ENCODE measurements around the gene NELFB.

Gene NELFB

GRCh38 chr9:137223078-137223970, 31.8 kb upstream of the NELFB start:
- in situ Hi-C loops (cut with MboI; ENCODE audit: low sequenced_read_pairs) = no loop called here

GRCh38 chr9:137224830-137225694, 30.1 kb upstream of the NELFB start, which contains the start of gene CYSRT1:
Gene CYSRT1 (plus strand): TSS chr9:137225174. CDS start chr9:137225622, 448 bp downstream.
- in situ Hi-C loops (cut with MboI; ENCODE audit: low sequenced_read_pairs) = no loop called here

GRCh38 chr9:137225699-137226331, 29.3 kb upstream of the NELFB start:
- in situ Hi-C loops (cut with MboI; ENCODE audit: low sequenced_read_pairs) = no loop called here

- in situ Hi-C loops (cut with MboI; ENCODE audit: low sequenced_read_pairs) = no loop called here
Measured at GRCh38 chr9:137226338-137227053, 28.6 kb upstream of the NELFB start.

- in situ Hi-C loops (cut with MboI; ENCODE audit: low sequenced_read_pairs) = no loop called here
Measured at GRCh38 chr9:137227054-137227852, 27.9 kb upstream of the NELFB start, which contains the start of gene RNF224. Gene RNF224 (plus strand): TSS chr9:137227502. CDS start chr9:137228336, 834 bp downstream.

GRCh38 chr9:137227853-137228505, 27.1 kb upstream of the NELFB start:
- in situ Hi-C loops (cut with MboI; ENCODE audit: low sequenced_read_pairs) = no loop called here

GRCh38 chr9:137228506-137228967, 26.6 kb upstream of the NELFB start:
- in situ Hi-C loops (cut with MboI; ENCODE audit: low sequenced_read_pairs) = no loop called here

GRCh38 chr9:137228968-137229896, 25.9 kb upstream of the NELFB start:
- in situ Hi-C loops (cut with MboI; ENCODE audit: low sequenced_read_pairs) = no loop called here

- in situ Hi-C loops (cut with MboI; ENCODE audit: low sequenced_read_pairs) = no loop called here
Measured at GRCh38 chr9:137229903-137230704, 25.0 kb upstream of the NELFB start.

GRCh38 chr9:137230705-137231371, 24.3 kb upstream of the NELFB start, which contains the start of gene SLC34A3:
Gene SLC34A3 (plus strand): TSS chr9:137230901. CDS start chr9:137231703, 802 bp downstream.
- in situ Hi-C loops (cut with MboI; ENCODE audit: low sequenced_read_pairs) = no loop called here

- in situ Hi-C loops (cut with MboI; ENCODE audit: low sequenced_read_pairs) = no loop called here
Measured at GRCh38 chr9:137231372-137232039, 23.6 kb upstream of the NELFB start.

GRCh38 chr9:137232101-137232500, 23.0 kb upstream of the NELFB start:
- in situ Hi-C loops (cut with MboI; ENCODE audit: low sequenced_read_pairs) = no loop called here

GRCh38 chr9:137232510-137232909, 22.6 kb upstream of the NELFB start:
- in situ Hi-C loops (cut with MboI; ENCODE audit: low sequenced_read_pairs) = no loop called here

GRCh38 chr9:137233143-137233980, 21.8 kb upstream of the NELFB start:
- in situ Hi-C loops (cut with MboI; ENCODE audit: low sequenced_read_pairs) = no loop called here
